ENCODE results near the gene LHX6.
A peak's percentile ranks its signal among the peaks of the same experiment; 100 is the strongest.

LHX6 gene

GRCh38 chr9:122190597-122191381, 38.0 kb downstream of the LHX6 start:
- DNase-seq, result no peak

- no peak for DNase-seq
Observed at GRCh38 chr9:122188369-122188768, 40.4 kb downstream of the LHX6 start.

- no peak for DNase-seq
Observed at GRCh38 chr9:122186777-122187470, 41.8 kb downstream of the LHX6 start.

GRCh38 chr9:122186301-122186700, 42.5 kb downstream of the LHX6 start:
- DNase-seq, result no peak

- no peak for DNase-seq
Observed at GRCh38 chr9:122184551-122184950, 44.2 kb downstream of the LHX6 start.

GRCh38 chr9:122183501-122183900, 45.3 kb downstream of the LHX6 start:
- no peak for DNase-seq

GRCh38 chr9:122180633-122181032, 48.1 kb downstream of the LHX6 start:
- no peak for DNase-seq

- no peak for DNase-seq
Observed at GRCh38 chr9:122179690-122180074, 49.1 kb downstream of the LHX6 start.

GRCh38 chr9:122179054-122179689, 49.6 kb downstream of the LHX6 start:
- no peak for DNase-seq

GRCh38 chr9:122176916-122177315, 51.8 kb downstream of the LHX6 start:
- no peak for DNase-seq

GRCh38 chr9:122173670-122174069, 55.1 kb downstream of the LHX6 start:
- no peak for DNase-seq

- DNase-seq, result no peak
Observed at GRCh38 chr9:122172131-122172530, 56.6 kb downstream of the LHX6 start.

- no peak for DNase-seq
Observed at GRCh38 chr9:122168356-122168755, 60.4 kb downstream of the LHX6 start.

- no peak for DNase-seq
Observed at GRCh38 chr9:122164286-122164685, 64.5 kb downstream of the LHX6 start.

GRCh38 chr9:122162415-122162814, 66.3 kb downstream of the LHX6 start:
- no peak for DNase-seq

- no peak for DNase-seq
Observed at GRCh38 chr9:122159925-122160246, 68.9 kb downstream of the LHX6 start.

GRCh38 chr9:122159026-122159924, 69.5 kb downstream of the LHX6 start, which contains the start of the genes MORN5 and NDUFA8:
Gene MORN5, plus strand, starts transcription at chr9:122159908. Its CDS starts 65 bp downstream, at chr9:122159973.
Gene NDUFA8, minus strand, starts transcription at chr9:122159779. Its CDS starts 102 bp downstream, at chr9:122159677.
- DNase-seq, result peak; percentile 97

GRCh38 chr9:122158202-122158601, 70.6 kb downstream of the LHX6 start:
- peak in 1 of 2 experiments; percentile 25 for DNase-seq

- no peak for DNase-seq
Observed at GRCh38 chr9:122155796-122156195, 73.0 kb downstream of the LHX6 start.

All from NCI-H2081 (cell line).